ENCODE data around the gene ACOX3.

Gene ACOX3

DNA sequence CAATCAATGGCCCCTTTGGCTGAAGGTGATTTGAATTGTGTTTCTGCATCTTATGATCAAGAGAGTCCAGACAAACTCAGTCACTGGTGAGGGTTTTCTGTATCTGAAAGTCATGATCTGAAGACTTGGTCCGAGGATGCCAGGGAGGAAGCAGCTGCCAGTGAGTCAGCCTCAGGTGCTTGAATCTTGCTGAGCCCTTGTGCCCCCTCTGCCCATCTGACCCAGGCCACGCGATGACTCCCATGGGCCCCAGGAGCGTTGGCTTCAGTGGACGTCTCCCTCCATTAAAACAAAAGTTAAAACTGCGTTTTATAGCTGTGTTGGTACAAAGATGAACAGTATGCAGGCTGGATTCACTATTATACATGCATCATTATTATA is 109.0 kb downstream of the ACOX3 start:
- no peak for DNase-seq

DNA sequence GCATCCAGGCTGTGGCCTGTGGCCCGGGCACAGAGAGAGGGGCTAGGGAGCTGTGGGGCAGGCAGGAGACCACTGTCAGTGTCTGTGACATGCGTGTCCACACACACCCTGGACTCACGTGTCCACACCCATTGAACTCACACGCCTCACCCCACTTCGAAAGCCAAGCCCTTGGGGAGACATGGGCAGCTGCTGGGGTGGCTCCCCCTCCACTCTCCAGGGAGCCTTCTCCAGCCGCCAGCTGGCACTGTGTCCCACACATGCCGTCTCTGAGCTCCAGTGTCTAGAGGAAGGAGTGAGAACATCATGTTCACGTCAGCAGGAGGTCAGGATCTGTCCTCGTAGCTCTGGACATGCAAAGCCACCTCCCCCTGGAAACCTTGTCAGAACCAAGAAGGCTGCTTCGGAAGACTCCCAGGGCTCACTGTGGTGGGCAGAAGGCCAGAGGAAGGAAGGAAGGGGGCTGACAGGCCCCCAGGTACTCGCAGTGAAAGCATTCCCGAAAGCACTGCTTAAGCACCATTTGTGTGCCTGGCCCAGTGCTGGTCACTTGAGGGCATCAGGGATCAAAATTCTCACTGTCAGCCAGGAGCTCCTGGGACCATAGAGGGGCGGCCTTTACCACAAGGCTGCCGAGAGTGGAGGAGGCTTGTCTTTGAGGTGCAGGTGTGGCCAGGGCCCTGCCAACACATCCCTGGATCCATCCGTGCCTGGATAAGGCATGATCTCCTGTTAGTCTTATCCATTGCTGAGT is 109.5 kb downstream of the ACOX3 start:
- DNase-seq: no peak

DNA sequence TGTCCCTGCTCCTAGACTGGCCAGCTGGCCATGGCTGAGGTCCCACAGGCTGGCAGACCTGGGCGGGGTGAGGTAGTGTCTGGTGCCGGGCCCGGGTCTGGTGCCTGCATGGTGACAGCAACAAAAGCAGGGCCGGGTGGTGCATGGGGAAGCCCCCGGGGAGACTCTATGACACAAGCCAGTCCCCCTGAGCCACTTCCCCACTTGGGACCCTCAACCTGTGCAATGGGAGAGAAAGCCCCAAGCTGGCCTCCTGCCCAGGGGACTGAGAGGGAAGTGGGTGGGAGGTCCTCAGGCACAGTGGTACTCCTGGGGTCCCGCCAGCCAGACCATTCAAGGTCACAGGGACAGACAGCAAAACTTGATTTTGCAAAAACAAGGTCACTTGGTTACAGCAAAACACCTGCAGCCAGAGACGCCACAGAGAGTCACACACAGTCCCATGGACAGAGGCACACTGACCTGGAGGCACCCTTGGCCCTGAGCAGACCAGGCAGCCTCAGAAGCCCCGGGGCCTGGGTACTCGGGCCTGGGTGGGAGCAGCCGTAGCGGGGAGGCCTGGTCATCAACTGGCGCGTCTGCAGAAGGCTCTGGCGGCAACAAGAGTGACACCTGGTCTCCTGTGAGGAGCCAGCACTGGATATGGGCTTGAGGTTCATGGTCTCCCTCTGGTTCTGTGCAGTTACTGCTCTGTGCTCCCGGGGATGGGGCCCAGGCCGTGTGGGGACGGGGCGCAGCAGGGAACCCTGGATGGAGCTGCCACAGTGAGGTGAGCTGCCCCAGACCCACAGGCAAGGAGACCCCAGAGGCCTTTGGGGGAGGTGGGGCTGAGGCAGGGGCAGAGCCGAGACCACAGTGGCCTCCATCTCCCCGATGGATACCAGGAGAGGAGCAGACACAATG is 110.4 kb downstream of the ACOX3 start:
- DNase-seq: no peak

DNA sequence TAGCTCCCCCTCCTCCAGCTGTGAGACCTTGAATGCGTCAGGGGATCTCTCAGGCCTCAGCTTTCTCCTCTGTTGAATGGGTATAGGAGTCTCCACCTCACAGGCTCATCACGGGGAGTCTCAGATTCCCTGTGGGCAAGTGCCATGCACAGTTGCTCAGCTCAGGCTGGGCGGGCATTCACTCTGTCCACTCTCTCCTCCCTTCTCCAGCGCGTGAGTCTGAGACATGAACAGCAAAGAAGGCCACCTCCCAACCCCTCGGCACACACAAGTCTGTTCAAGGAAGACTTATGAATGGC is 111.0 kb downstream of the ACOX3 start:
- DNase-seq: no peak

DNA sequence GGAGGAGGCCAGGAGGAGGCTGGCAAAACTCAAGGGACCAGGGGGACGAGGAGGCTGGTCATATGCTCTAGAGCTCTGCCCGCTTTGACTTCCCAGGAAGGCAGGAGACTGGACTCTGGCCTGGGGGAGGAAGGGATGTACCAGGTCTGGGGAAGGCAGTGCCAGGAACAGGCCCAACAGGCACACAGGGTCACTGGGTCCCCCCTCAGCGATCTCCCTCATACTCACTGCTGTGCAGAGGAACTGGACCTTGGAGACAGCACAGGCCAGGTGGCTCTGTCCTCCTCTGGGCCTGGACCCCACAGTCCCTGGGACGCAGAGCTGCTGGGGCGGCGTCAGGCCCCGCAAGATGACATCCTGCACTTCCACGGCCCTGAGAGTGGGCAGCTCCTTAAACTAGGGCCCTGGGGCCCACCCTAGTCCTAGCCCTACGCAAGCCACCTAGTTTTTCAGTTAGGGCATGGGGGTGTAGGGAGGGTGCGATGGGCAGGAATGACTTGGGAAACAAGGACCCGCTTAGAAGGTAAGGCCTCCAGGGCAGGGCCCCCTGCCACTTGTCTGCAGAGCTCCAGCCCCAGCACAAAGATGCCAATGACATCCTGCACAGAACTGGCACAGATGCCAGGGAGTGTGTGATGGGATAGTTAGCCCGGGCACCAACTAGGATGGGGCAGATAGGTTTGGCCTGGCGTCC is 111.5 kb downstream of the ACOX3 start:
- no peak for DNase-seq

DNA sequence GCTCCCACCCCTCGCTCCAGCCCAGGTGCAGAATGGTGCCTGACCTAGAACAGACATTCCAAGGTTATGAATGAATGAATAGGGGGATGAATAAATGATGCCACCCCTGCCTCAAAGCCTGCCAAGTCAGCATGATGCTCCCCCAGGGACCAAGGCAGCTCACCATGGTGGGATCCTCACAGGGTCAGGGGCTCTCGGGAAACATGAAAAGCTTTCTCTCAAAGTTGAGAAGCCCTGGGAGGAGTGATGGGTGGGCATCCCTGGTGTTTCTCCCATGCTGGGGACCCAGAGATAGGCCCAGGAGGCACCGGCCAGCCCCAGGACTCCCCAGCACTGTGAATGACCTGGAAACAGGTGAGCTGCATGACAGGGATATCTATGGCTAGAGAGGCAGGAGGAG is 112.1 kb downstream of the ACOX3 start:
- no peak for DNase-seq

DNA sequence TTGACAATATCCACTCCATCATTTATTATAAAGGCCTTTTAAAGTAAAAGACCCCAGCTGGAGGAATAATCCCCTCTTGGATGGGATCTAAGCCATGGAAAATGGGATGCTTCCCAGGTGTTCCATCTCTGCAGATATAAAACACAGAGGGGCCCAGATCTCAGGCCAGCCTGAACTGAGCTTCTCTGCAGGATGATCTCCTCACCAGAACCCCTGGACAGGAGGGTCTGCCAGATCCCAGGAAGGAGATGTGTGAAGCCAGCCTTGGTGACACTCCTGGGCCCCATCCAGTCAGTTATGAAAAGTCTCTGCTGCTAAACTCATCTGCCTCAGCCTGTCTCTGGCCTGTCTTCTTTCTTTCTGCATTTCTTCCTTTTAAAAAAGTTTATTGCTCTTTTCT is 114.3 kb downstream of the ACOX3 start:
- no peak for DNase-seq

DNA sequence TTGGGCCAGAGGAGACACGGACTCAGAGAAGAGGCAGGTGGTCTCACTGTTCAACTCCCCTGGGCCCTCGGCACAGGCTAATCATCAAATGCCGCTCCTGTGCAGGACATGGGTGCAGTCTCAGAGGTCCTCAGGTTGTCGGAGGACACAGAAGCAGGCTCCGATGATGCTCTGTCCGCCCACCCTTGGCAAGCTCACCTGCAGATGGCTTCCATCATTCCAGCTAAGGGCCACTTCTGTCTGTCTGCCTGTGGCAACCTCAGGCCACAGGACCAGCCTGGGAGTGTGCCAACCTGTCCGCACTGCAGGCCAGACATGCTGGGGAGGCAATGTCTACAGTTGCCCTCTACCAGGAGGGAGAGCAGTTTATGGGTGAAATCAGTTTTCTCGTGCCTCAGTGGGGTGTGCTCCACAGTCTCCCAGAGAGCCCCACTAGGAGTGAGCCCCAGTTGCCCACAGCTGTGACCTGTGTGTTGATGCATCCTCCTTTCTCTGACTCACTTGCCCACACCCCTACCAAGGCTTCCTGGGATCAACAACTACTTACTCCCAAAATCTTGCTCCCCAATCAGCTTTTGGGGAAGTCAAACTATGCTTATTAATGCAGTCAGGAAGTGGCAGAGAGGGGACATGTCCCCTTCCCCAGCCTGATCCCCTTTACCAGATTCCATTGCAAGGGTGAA is 115.1 kb downstream of the ACOX3 start:
- no peak for DNase-seq

DNA sequence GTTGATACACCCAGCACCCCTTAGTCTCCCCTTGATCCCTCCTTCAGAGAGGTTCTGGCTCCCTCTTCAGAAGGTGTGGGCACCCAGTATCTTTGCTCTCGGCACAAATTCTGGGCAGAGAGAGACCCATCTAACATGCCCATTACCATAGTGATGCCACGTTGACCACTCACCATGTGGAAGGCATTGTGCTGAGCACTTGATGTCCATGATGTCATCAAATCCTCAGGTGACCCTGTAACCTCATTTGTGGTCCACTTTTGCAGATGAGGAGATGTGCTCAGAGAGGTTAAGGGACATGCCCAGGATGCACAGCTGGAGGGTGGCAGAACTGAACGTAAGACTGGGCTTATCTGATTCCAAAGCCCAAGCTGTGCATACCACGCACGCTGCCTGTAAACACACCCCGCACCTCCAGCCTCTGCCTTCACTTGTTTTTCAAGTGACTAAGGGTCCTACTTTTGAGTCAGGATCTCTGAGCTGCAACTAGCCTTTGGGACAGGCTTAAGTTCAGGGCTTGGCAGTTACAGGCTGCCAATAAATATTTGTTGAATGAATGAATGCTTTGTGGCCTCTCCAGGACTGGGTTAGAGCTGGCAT is 115.8 kb downstream of the ACOX3 start:
- DNase-seq: no peak

DNA sequence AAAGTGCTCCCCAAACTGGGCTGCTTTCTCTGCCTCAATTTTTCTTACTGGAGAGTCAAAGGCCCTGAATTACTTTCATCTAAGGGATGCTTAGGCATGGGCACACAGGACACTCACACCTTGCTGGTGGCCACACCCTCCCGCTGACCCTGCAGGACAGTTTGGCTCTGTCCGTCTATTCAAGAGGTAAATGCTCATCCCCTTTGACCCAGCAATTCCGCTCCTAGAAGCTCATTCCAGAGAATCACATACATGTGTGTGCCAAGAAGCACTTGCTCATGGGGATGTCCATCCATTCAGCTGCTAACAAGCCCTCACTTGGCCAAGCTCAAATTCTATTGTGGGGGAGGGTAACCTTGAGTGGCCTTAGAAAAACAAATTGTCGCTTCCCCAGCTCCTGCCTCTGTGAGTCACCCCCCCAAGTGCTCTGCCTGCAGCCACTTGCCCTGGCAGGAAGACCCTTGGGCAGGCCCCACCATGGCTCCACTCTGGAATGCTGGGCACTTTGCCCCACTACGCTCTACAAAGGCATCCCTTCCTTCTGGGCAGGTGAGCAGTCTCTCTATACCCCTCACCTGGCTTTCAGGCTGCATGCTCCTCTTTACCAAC is 116.5 kb downstream of the ACOX3 start:
- DNase-seq: peak; percentile 0

DNA sequence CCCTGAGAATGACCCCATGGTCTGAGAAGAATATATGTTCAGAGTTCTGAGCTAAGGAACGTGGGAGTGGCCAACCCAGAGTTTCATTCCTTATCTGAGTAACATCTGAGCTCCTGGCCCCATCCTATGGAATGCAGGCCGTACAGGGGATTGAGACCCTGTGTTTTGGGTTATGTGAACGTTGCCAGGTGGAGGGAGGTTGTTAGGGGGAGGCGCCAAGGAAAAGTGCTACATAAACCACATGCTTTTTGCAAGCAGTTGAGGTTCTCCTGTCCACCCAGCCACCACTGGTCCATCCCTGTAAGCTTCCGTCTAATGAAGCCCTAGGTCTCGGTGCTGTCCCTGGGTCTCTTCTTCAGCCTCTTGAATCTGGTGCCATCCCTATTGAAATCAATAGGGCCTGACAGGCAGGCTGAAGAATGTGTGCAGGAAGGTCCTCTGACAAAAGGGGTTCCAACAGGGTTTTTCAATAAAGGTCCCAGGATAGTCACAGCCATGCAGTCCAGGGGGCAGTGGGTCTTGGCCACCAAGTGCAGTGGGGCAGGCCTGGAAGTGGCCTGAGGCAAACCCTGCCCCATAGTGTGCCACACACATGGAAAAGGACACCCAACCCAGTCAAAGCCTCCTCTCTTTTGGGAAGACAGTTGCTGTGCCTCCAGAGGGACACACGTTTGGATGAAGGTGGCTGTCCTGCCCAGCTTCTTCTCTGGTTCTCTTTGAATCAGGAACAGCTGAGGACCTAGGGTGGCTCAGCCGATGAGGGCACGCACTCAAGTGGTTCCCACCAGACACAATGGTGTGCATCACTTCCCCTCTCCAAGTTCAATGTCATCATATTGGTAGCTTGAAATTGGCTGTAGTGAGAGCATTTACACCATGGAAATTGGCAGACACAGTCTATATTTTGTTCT is 117.5 kb downstream of the ACOX3 start:
- DNase-seq: peak; percentile 0

DNA sequence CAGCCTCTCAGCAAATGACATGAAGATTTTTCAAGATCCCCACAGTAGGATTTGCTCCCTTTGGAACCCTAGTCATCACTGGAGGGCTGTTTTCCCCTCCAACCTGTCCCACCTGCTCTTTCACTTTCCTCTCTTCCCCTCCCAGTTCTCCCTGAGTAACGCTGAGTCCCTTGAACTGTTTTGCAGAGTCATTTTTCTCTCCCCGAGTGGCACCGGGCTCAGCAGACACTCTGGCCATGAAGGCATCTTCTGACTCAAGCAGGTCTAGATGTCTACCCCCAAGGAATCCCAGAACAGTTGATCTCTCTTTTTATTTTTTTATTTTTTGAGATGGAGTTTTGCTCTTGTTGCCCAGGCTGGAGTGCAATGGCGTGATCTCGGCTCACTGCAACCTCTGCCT is 118.8 kb downstream of the ACOX3 start:
- no peak for DNase-seq

DNA sequence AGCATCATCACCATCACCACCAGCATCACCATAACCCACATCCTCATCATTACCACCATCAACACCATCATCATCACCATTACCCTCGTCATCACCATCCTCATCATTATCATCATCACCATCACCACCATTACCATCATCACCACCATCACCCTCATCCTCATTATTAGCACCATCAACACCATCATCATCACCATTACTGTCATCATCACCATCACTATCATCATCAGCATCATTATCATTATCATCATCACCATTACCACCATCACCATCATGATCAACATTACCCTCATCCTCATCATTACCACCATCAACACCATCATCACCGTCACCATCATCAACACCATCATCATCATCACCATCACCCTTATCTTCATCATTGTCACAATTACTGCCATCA is 119.3 kb downstream of the ACOX3 start:
- DNase-seq: no peak

DNA sequence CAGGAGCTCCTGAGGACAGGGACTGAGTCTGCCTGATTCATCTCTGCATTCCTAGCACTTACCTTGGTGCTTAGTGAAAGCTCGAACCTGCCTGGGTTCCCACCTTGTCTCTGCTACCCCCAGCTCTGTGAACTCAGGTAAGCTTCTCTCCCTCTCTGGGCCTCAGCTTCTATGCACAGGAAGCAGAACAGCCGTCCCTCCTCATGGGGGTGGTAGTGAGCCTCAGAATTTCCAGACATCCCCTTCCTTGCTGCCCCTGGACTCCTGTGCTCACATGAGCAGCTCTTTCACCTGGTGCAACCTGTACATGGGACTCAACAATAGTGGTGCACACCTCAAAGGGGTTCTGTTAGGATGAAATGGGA is 120.2 kb downstream of the ACOX3 start:
- DNase-seq: no peak

DNA sequence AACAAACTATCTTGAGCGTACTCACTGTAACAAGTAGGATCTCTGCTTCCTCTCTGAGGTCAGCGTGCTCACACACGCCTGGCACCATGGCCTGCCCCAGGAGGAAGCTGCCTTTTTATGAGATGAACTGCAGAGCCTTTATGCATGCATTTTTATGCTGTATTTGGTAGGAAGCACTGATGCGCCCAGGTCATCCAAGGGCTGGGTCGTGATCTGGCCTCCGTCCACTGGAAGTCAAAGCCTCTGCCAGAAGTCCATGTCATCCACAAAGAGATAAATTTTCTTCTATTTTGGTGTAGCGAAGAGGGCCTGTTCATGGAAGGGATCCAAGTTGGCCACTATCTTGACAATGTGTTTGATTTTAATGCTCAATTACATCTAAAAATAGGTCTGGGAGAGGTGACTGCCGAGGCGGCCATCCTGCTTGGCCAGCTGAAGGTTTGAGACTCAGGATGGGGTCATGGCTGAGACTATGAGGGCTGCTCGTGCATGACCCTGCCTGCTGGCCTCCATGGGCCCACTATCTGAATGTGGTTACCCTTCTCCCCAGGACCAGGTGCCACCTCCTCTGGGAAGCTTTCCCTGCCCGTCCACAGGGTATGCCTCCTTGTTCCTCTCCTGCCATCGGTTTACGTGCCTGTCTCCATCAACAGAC is 120.7 kb downstream of the ACOX3 start:
- DNase-seq: peak; percentile 1

DNA sequence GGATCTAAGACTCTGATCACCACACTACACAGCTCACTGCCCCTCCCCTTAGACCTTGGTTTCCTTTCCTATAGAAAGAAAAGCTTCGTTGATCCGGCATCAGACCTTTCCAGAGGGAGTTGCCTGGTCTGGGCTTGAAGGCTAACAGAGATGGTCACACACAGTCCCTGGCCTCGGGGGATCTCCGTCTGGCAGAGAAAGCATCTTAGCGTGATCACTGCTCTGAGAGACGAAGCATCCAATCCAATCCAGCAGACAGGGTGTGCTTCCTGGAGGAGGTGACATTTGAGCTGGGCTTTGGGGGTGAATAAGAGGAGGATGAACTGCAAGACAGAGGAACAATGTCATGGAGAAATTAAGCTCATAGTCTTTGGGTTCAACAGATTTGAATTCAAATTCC is 121.5 kb downstream of the ACOX3 start:
- no peak for DNase-seq

DNA sequence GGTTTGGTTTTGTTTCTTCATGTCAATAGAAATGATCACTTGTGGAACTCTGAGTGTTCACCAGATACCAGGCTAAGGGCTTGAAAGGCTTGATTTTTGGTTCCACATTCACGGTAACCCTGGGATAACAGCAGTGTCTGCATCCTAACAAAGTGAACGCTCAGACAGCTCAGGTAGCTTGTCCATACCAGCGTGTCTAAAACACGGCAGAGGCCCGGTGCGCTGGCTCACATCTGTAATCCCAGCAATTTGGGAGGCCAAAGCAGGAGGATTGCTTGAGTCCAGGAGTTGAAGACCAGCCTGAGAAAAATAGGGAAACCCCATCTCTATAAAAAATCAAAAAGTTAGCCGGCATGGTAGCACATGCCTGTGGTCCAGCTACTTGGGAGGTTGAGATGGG is 122.0 kb downstream of the ACOX3 start:
- peak; percentile 0 for DNase-seq

DNA sequence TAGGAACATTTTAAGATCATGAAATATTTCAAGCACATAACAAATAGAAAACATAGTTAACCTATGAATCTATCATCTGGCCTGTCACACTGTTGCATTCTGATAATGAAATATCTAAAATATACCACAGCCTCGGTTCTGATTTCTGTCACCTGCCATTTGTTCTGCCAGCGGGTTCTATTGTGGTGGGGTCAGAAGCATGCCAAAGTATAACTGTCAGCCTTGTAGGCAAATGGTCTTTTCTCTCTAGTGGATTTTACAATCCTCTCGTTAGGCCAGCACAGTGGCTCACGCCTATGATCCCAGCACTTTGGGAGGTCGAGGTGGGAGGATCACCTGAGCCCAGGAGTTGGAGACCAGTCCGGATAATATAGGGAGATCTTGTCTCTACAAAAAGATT is 123.0 kb downstream of the ACOX3 start:
- DNase-seq: no peak

DNA sequence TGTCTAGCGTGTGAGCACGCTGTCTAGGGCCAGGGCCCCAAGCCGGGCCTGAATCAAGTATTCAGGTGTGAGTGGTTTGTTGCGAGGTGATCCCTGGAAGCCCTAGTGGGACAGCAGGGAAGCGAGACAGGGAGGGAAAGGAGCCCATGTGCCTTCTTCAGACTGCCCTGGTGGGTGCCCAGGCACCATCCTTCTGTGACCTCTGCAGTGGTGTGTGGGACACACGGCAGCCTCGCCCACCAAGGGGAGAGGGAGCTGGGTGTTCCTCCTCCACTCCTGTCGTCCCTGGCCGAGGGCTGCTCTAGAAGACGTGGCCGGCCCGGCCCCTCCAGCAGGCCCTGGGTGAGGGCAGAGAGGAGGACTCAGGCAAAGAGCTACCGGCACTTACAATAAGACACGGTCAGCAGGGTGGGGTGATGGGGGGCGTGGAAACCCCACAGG is 123.6 kb downstream of the ACOX3 start:
- DNase-seq: peak; percentile 1

All from activated gamma-delta T cell treated with Interleukin-2 at 50 U/mL for 16 hours (primary cell).